HG03095 (cell line): ENCODE results near the gene SPSB2.

Experiments
- ATAC-seq: cut with Tn5 transposase; IDR thresholded peaks from one replicate; pipeline ENCODE4 v1.9.1; 2021; ENCODE audit warnings: moderate library complexity; ENCODE audit not compliant: unreplicated experiment

Gene SPSB2

GRCh38 chr12:6834873-6835272 is 38.2 kb downstream of the SPSB2 start:
- ATAC-seq: no peak

GRCh38 chr12:6834254-6834653 is 38.8 kb downstream of the SPSB2 start:
- no peak for ATAC-seq

- ATAC-seq: no peak
Measured at GRCh38 chr12:6833189-6833890, 39.8 kb downstream of the SPSB2 start.

GRCh38 chr12:6832125-6832524 is 41.0 kb downstream of the SPSB2 start:
- no peak for ATAC-seq

- ATAC-seq: no peak
Measured at GRCh38 chr12:6831450-6831995, 41.6 kb downstream of the SPSB2 start.

- no peak for ATAC-seq
Measured at GRCh38 chr12:6830999-6831398, 42.1 kb downstream of the SPSB2 start.

GRCh38 chr12:6830286-6830890 is 42.7 kb downstream of the SPSB2 start:
- ATAC-seq: no peak

GRCh38 chr12:6829536-6830220 is 43.4 kb downstream of the SPSB2 start:
- no peak for ATAC-seq

GRCh38 chr12:6828781-6829535 is 44.1 kb downstream of the SPSB2 start:
- ATAC-seq: no peak

- ATAC-seq: no peak
Measured at GRCh38 chr12:6827982-6828780, 44.9 kb downstream of the SPSB2 start, which contains the start of gene P3H3. P3H3 (plus strand) TSS chr12:6828407; CDS start chr12:6828441, 34 bp downstream.

- ATAC-seq: no peak
Measured at GRCh38 chr12:6827437-6827911, 45.6 kb downstream of the SPSB2 start.

GRCh38 chr12:6826734-6827436 is 46.2 kb downstream of the SPSB2 start:
- ATAC-seq: no peak

GRCh38 chr12:6826125-6826733 is 46.9 kb downstream of the SPSB2 start:
- ATAC-seq: no peak

GRCh38 chr12:6825398-6826124 is 47.5 kb downstream of the SPSB2 start:
- no peak for ATAC-seq

- no peak for ATAC-seq
Measured at GRCh38 chr12:6824901-6825381, 48.2 kb downstream of the SPSB2 start.

GRCh38 chr12:6824085-6824775 is 48.9 kb downstream of the SPSB2 start:
- no peak for ATAC-seq

GRCh38 chr12:6823182-6824084 is 49.7 kb downstream of the SPSB2 start:
- no peak for ATAC-seq
